Smooth muscle cell (in vitro differentiated cells): ENCODE measurements around the gene KRTAP12-1. TPM values are rescaled to one million over a fixed set of nuclear protein-coding genes. Genes with fewer than 3 reads are reported as not detected.

ENCODE experiments used
- DNase-seq: peaks from one replicate; lab custom pipeline; 2025; ENCODE audit not compliant: unreplicated experiment; lab: John Stamatoyannopoulos, UW
- H2AFZ ChIP-seq: fragments of 200-600 bp; sonication (generic); 2 replicates; pipeline ENCODE4 v1.6.0; 2016; ENCODE audit warnings: antibody characterized with exemption, low read depth, mild to moderate bottlenecking
- H3F3A ChIP-seq: fragments of 200-600 bp; sonication (generic); 2 replicates; pipeline ENCODE4 v1.6.0; 2017; ENCODE audit warnings: antibody characterized with exemption, low read depth
- H3K27ac ChIP-seq: fragments of 200-600 bp; sonication (generic); 2 replicates; pipeline ENCODE4 v1.5.1; 2016; ENCODE audit warnings: low read depth, mild to moderate bottlenecking
- H3K27me3 ChIP-seq: fragments of 200-600 bp; sonication (generic); 2 replicates; pipeline ENCODE4 v1.6.1; 2016; ENCODE audit warnings: low read depth, mild to moderate bottlenecking
- H3K36me3 ChIP-seq: fragments of 200-600 bp; sonication (generic); 2 replicates; pipeline ENCODE4 v1.5.1; 2016; ENCODE audit warnings: low read depth
- H3K4me1 ChIP-seq: fragments of 200-600 bp; sonication (generic); 2 replicates; pipeline ENCODE4 v1.5.1; 2016; ENCODE audit warnings: low read depth
- H3K4me2 ChIP-seq: fragments of 200-600 bp; sonication (generic); 2 replicates; pipeline ENCODE4 v1.6.0; 2016; ENCODE audit warnings: mild to moderate bottlenecking
- H3K4me3 ChIP-seq: fragments of 200-600 bp; sonication (generic); 2 replicates; pipeline ENCODE4 v1.5.1; 2016; ENCODE audit warnings: mild to moderate bottlenecking
- H3K79me2 ChIP-seq: fragments of 200-600 bp; sonication (generic); 2 replicates; pipeline ENCODE4 v1.6.0; 2016; ENCODE audit warnings: low read depth, mild to moderate bottlenecking
- H3K9ac ChIP-seq: fragments of 200-600 bp; sonication (generic); 2 replicates; pipeline ENCODE4 v1.6.0; 2016; ENCODE audit warnings: low read depth
- H3K9me3 ChIP-seq: fragments of 200-600 bp; sonication (generic); replicated peaks from 2 replicates; pipeline ENCODE4 v1.5.1; 2016; ENCODE audit warnings: low read depth
- H4K20me1 ChIP-seq: fragments of 200-600 bp; sonication (generic); 2 replicates; pipeline ENCODE4 v1.6.0; 2016; ENCODE audit warnings: low read depth
- WGBS: methylation state at CpG from one replicate; pipeline ENCODE4 v1.1.7; 2016; ENCODE audit warnings: low lambda C conversion rate; 5-methylcytosine and 5-hydroxymethylcytosine counted together
- polyA plus RNA-seq: library from polyadenylated mRNA; unstranded; fragments of >200 nt; fragmentation: Nextera tagmentation; extraction: Ambion mirVana; gene quantifications from 2 replicates; pipeline ENCODE4 v1.2.1, GENCODE V29; 2016
- total RNA-seq: library from RNA; depleted of rRNA; stranded (reverse); fragments of >200 nt; gene quantifications from 2 replicates; pipeline ENCODE4 v1.2.3, GENCODE V29; 2014
- TF ChIP-seq, protein P1 (sequence below): fragments of 200-600 bp; sonication (generic); IDR thresholded peaks from 2 replicates; pipeline ENCODE4 v1.5.1; 2017; ENCODE audit warnings: borderline replicate concordance, mild to moderate bottlenecking, antibody characterized with exemption; ENCODE audit not compliant: insufficient read depth, poor library complexity, severe bottlenecking

Gene KRTAP12-1, protein sequence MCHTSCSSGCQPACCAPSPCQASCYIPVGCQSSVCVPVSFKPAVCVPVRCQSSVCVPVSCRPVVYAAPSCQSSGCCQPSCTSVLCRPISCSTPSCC
- total RNA-seq (not detected in 2 replicates), polyA plus RNA-seq (not detected in 2 replicates)

DNA sequence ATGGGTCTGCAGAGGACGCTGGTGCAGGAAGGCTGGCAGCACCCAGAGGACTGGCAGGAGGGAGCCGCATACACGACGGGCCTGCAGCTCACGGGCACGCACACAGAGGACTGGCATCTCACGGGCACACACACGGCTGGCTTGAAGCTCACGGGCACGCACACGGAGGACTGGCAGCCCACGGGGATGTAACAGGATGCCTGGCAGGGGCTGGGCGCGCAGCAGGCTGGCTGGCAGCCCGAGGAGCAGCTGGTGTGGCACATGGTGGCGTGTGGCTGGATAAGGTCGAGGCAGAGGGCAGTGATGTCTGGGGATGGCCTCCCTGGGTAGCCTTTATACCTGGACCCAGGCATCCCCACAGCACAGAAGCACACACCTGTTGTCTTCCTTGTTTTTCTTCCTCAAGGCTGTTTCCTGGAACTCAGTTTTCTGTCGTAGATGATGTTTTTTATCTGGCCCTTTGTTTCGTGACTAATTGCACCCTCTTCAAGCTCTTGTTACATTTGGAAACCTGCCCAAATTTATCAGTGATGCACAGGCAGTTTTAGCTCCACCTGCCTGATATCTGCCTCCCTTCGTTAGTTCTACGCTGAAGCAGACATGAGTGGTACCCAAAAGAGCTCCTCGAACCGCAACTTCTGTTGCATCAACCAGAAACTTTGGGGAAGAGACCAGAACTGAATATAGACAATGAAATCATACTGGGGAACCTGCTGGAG is at the start of gene KRTAP12-1:
KRTAP12-1 (minus strand) TSS at position 303 of the 719 bp plus-strand sequence; CDS start at position 263, 40 bp downstream.
- H3K9ac ChIP-seq, result no peak within 1 kb of the TSS
- no peaks in the 10 kb centered on the region for H4K20me1 ChIP-seq
- H3F3A ChIP-seq, result no peaks in the 10 kb centered on the region
- no peaks in the 10 kb centered on the region for H3K27me3 ChIP-seq
- peaks cover 10% of the 10 kb centered on the region for H3K4me1 ChIP-seq
- H3K79me2 ChIP-seq, result no peaks in the 10 kb centered on the region
- H3K9me3 ChIP-seq, result no peaks in the 10 kb centered on the region
- WGBS, result 88% methylated on average over 23 of the region's 23 CpGs
- TF ChIP-seq, protein P1, sequence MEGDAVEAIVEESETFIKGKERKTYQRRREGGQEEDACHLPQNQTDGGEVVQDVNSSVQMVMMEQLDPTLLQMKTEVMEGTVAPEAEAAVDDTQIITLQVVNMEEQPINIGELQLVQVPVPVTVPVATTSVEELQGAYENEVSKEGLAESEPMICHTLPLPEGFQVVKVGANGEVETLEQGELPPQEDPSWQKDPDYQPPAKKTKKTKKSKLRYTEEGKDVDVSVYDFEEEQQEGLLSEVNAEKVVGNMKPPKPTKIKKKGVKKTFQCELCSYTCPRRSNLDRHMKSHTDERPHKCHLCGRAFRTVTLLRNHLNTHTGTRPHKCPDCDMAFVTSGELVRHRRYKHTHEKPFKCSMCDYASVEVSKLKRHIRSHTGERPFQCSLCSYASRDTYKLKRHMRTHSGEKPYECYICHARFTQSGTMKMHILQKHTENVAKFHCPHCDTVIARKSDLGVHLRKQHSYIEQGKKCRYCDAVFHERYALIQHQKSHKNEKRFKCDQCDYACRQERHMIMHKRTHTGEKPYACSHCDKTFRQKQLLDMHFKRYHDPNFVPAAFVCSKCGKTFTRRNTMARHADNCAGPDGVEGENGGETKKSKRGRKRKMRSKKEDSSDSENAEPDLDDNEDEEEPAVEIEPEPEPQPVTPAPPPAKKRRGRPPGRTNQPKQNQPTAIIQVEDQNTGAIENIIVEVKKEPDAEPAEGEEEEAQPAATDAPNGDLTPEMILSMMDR, result no peak
- no peak within 1 kb of the TSS for H3K4me3 ChIP-seq
- H3K27ac ChIP-seq, result no peak within 1 kb of the TSS
- no peak for DNase-seq
- H2AFZ ChIP-seq, result no peak within 1 kb of the TSS
- no peak within 1 kb of the TSS for H3K4me2 ChIP-seq
- H3K36me3 ChIP-seq, result no peaks in the 10 kb centered on the region

DNA sequence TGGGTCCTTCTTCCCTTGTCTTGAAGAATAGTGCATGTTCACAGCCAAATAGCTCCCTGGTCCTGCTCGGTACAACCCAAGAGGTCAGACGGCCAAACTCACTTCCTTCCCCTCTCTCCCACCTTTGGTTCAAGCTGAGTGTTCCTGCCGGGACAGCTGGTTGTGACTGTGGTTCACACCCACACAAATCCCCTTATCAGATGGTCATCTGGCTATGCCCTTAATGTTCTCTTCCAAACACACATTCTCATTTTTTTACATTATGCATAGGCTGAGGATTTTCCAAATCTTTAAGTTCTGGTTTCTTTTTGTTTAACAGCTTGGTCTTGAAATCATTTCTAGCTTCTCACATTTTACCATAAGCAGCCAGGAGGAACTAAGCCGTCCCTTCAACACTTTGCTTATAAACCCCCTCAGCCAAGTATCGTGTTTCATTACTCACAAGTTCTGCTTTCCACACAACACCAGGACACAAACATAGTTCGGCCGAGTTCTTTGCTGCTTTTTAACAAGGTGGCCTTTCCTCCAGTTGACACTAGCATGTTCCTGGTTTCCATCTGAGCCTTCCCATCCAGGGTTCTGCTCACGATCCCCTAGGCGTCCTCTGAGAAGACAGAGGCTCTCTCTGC is 49.1 kb upstream of the KRTAP12-1 start:
- Histone ChIP-seq H2AFZ (no peak overlapping the region), H3K27ac (no peak overlapping the region), H3K79me2 (no peaks in the 10 kb centered on the region), H3K36me3 (no peaks in the 10 kb centered on the region), H3K27me3 (peaks cover 12% of the 10 kb centered on the region), H3K9ac (no peak overlapping the region), H3K9me3 (no peaks in the 10 kb centered on the region), H3F3A (no peaks in the 10 kb centered on the region), H3K4me2 (peak overlapping the region; percentile 31), H3K4me3 (no peak overlapping the region), H3K4me1 (no peaks in the 10 kb centered on the region), H4K20me1 (no peaks in the 10 kb centered on the region)
- WGBS, result 31% methylated on average over 9 of the region's 9 CpGs
- TF ChIP-seq, protein P1, result no peak
- DNase-seq, result no peak

DNA sequence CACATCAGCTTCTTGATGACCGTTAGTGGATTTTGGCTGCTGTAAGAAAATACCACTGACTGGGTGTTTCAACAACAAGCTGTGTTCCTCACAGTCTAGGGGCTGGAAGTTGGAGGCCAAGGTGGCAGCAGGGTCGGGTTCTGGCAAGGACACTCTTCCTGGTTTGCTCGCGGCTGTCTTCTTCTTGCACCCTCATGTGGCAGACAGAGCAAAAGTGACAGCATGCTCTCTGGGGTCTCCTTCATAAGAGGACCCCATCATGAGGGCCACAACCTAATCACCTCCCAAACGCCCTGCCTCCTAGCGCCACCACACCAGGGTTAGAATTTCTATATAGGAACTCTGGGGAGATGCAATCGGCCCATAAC is 48.0 kb upstream of the KRTAP12-1 start:
- H3K9me3 ChIP-seq, result no peaks in the 10 kb centered on the region
- 98% methylated on average over 7 of the region's 7 CpGs for WGBS
- no peak overlapping the region for H3K9ac ChIP-seq
- H3K79me2 ChIP-seq, result no peaks in the 10 kb centered on the region
- H3K27ac ChIP-seq, result no peak overlapping the region
- no peaks in the 10 kb centered on the region for H4K20me1 ChIP-seq
- peaks cover 20% of the 10 kb centered on the region for H3K27me3 ChIP-seq
- H3K4me1 ChIP-seq, result no peaks in the 10 kb centered on the region
- no peaks in the 10 kb centered on the region for H3K36me3 ChIP-seq
- no peak overlapping the region for H3K4me3 ChIP-seq
- no peak for DNase-seq
- no peaks in the 10 kb centered on the region for H3F3A ChIP-seq
- TF ChIP-seq, protein P1, result no peak
- H3K4me2 ChIP-seq, result no peak overlapping the region
- H2AFZ ChIP-seq, result no peak overlapping the region
